NCI-H748 treated with DMSO at 0.1 percent for 48 hours (cell line): Measurements from ENCODE around the gene PGAM4.
"Not testable (repeated sequence)": the region's sequence is repeated elsewhere in the genome, so short reads cannot be mapped to it uniquely, and the experiment has no call there.

ENCODE experiments used
- DNase-seq: peaks from one replicate; lab custom pipeline; 2025; lab: John Stamatoyannopoulos, UW

PGAM4 gene

DNA sequence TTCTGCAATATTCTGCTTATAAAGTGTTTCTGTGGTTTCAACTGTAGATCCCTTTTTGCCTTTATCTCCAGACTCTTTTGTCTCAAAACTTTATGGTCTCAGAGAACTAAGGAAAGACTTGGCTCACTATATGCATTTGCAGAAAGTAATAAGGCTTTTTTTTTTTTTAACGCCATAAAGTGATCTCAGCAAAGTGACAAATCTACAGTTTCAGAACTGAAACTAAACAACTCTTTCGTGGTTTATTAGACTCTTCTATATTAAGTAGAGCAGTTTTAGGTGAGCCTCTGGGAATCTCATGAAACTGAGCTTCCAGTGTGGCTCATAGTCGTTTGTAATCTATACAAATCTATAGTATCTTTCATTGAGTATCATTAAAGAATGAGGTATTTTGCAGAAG lies 43.7 kb downstream of the PGAM4 start:
- DNase-seq: no peak

DNA sequence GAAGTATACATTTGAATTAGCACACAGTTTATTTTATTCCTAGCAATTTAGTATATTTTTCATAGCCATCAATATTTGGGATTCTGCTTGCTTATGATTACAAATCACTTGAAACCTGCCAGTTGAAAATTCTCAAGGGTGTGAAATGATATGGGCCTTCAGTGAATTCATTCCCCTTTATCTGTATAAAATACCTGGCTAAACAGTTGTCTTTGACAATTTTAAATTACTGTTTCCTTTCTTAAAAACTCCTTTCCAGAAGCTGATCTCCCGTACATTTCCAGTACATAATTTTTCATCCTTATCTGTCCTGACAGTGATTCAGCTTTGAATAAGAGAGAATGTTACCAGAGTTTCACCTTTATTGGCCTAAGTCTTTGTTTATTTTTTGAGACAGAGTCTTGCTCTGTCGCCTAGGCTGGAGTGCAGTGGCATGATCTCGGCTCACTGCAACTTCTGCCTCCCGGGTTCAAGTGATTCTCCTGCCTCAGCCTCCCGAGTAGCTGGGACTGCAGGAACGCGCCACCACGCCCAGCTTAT lies 45.0 kb downstream of the PGAM4 start:
- DNase-seq: no peak

DNA sequence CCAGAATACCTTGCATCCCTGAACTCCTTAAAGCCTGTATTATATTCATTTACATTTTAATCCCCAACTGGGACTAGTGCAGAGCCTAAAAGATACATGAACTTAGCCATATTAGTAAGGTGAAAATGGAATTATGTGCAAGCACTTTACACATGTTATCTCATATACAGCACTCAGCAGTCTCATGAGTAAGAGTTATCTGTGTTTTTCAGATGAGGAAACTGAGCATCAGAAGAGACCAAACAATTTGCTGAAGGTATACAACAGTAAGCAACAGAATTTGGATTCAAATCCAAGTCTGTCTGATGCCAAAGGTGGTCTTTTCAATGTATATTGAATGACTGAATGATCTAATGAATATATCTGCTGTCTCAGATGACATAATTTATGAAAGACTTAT lies 46.7 kb downstream of the PGAM4 start:
- no peak for DNase-seq

DNA sequence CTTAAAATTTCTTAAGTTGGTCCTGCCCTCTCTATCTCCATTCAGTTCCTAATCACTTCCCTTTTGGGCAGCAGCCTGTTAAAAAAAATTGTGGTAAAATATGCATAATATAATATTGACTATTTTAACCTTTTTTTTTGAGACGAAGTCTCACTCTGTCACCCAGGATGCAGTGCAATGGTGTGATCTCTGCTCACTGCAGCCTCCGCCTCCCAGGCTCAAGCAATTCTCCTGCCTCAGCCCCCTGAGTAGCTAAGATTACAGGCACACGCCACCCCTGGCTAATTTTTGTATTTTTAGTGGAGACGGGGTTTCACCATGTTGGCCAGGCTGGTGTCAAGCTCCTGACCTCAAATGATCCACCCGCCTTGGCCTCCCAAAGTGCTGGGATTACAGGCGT lies 50.1 kb downstream of the PGAM4 start:
- not testable (repeated sequence) for DNase-seq

DNA sequence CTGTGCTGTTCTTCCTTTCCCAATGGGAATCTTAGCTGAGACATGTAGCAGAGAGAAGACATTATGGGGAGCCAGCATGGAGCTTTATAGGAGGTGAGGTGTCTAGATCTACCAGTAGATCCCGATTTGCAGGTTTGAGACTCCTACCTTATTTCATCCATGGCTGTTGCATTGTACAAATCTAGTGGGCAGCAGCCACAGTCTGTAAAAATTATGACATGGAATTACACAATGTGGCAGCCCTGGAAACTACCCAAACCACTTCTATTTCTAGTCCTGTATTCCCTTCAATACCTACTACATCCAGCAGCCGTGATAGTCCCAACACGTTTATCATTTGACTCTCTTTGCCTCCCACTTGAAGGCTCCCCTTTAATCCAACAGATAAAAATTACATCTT lies 50.9 kb downstream of the PGAM4 start:
- no peak for DNase-seq
